Diencephalon (tissue), 1 donor: ENCODE measurements around the gene POLG2. TPM values are rescaled to one million over a fixed set of nuclear protein-coding genes. Genes with fewer than 3 reads are reported as not detected.

Source experiments
- small RNA-seq: library from RNA; depleted of rRNA; stranded (forward); fragments of <200 nt; gene quantifications from one replicate; pipeline ENCODE3, GENCODE V24; 2014
- total RNA-seq: library from RNA; depleted of rRNA; stranded (reverse); fragments of >200 nt; gene quantifications from one replicate; pipeline ENCODE4 v1.2.3, GENCODE V29; 2014

POLG2 gene
- total RNA-seq, result 12.2 TPM

GRCh38 chr17:64496786-64497564 lies at the start of gene POLG2:
POLG2 (minus strand) TSS chr17:64497054; CDS start chr17:64496968, 86 bp downstream.

DNA sequence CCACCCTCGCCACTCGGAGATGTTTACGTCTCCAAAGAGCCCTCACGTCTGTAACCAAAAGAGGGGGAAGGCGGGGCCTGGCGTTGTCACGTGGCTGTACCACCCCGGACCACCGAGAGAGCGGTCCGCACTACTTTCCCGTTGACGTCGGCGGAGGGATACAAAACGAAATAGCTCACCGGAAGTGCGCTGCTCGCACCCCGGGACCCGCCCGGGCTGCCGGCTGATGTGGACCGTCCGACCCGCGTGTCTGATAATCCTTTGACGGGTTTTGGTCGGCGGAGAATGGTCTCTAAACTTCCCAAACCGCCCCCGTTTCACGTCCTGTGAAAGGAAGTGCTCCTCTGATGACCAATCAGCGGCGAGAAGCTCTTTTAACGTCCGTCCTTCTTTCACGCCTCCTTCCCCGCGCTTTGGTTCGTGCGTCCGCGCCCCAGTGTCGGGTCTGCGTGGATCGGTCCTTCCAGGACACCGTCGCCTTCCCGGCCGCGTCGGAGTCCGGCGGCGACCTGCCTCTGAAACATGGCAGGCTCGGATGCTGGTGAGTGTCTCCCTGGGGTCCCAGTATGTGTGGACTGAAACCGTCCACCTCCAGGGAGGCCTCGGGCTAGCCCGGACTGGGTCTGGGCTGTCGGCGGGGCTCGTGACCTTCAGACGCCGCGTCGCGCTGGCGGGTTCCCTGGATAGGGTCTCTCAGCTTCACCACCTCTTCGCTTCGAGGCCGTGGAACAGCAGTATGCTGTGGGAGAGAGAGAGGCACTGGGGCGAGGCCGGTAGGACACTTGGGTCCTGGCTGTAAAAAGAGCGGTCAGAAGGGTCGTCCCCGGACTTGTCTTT lies 9.9 kb upstream of the POLG2 start, which contains the start of gene CEP95:
CEP95 (plus strand) TSS at position 402 of the 837 bp plus-strand sequence; CDS start at position 523, 121 bp downstream.

DNA sequence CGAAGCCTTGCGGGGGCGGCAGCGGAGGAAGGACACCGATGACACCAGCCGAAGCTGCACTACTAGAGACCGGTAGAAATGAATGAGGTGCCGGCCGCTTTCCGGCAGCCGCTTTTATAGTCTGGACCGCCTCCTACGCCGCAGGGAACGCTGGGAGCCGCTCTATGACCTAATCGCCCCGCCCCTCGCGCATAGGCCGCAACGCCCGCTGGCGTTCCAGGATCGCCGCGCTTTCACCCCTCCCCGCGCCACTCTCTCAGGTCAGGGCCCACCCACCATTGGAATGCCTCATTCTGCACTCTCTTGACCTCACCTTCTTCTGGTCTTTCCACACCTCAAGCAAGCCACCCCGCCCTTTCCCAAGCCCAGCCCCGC lies 9.3 kb upstream of the POLG2 start, which contains the start of gene DDX5:
DDX5 (minus strand) TSS at position 89 of the 375 bp plus-strand sequence. CDS start 170 bp downstream, outside the sequence.

GRCh38 chr17:64448665-64449512 lies 48.0 kb downstream of the POLG2 start, which contains the start of gene MILR1:
MILR1 (plus strand) TSS chr17:64449115; CDS start chr17:64449169, 54 bp downstream.

Small RNAs within 50 kb of the gene (small RNA-seq; reads per million reads assigned to genes)
- not detected for gene ATP5MFP4

Other genes starting within 250 kb of the POLG2 start
- gene TEX2, start 233.8 kb downstream of the POLG2 start, total RNA-seq, result 42.7 TPM
- gene PECAM1, start 106.2 kb downstream of the POLG2 start, total RNA-seq, result 7.4 TPM
- 3.7 TPM for gene MILR1, start 47.9 kb downstream of the POLG2 start, total RNA-seq
- gene DDX5, start 9.2 kb upstream of the POLG2 start, total RNA-seq, result 354 TPM
- 54.4 TPM for gene CEP95, start 9.9 kb upstream of the POLG2 start, total RNA-seq
- 52.1 TPM for gene SMURF2, start 165.3 kb upstream of the POLG2 start, total RNA-seq